ENCODE data around the gene HELT. TPM values are rescaled to one million over a fixed set of nuclear protein-coding genes. Genes with fewer than 3 reads are reported as not detected.

The HELT gene
- total RNA-seq, 1 donor from 2014 or later = not detected

GRCh38 chr4:185031611-185032010, 13.3 kb downstream of the HELT start:
- Mint-ChIP-seq H3K9me3 (ENCODE audit: low read depth) (no peaks in the 10 kb centered on the region), H3K36me3 (ENCODE audit: low read depth) (no peaks in the 10 kb centered on the region), H3K27me3 (ENCODE audit: low read depth) (peaks cover 64% of the 10 kb centered on the region), H3K4me1 (ENCODE audit: low read depth) (peaks cover 5% of the 10 kb centered on the region), H3K4me3 (ENCODE audit: unreplicated experiment) (no peak overlapping the region), H3K27ac (ENCODE audit: unreplicated experiment) (no peak overlapping the region)
- TF ChIP-seq, protein P1, sequence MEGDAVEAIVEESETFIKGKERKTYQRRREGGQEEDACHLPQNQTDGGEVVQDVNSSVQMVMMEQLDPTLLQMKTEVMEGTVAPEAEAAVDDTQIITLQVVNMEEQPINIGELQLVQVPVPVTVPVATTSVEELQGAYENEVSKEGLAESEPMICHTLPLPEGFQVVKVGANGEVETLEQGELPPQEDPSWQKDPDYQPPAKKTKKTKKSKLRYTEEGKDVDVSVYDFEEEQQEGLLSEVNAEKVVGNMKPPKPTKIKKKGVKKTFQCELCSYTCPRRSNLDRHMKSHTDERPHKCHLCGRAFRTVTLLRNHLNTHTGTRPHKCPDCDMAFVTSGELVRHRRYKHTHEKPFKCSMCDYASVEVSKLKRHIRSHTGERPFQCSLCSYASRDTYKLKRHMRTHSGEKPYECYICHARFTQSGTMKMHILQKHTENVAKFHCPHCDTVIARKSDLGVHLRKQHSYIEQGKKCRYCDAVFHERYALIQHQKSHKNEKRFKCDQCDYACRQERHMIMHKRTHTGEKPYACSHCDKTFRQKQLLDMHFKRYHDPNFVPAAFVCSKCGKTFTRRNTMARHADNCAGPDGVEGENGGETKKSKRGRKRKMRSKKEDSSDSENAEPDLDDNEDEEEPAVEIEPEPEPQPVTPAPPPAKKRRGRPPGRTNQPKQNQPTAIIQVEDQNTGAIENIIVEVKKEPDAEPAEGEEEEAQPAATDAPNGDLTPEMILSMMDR (IDR thresholded peaks at IDR 0.05) = no peak
- DNase-seq (ENCODE audit: low spot score) = no peak

GRCh38 chr4:185033072-185033471, 14.8 kb downstream of the HELT start:
- DNase-seq (ENCODE audit: low spot score) = no peak
- H3K36me3 Mint-ChIP-seq (ENCODE audit: low read depth) = peaks cover 1% of the 10 kb centered on the region
- no peak overlapping the region for H3K4me3 Mint-ChIP-seq (ENCODE audit: unreplicated experiment)
- TF ChIP-seq, protein P1 (IDR thresholded peaks at IDR 0.05) = no peak
- H3K27ac Mint-ChIP-seq (ENCODE audit: unreplicated experiment) = no peak overlapping the region
- H3K9me3 Mint-ChIP-seq (ENCODE audit: low read depth) = peaks cover 5% of the 10 kb centered on the region
- peaks cover 59% of the 10 kb centered on the region for H3K27me3 Mint-ChIP-seq (ENCODE audit: low read depth)
- peaks cover 5% of the 10 kb centered on the region for H3K4me1 Mint-ChIP-seq (ENCODE audit: low read depth)

GRCh38 chr4:185033950-185034349, 15.7 kb downstream of the HELT start:
- Mint-ChIP-seq H3K9me3 (ENCODE audit: low read depth) (peaks cover 5% of the 10 kb centered on the region), H3K4me3 (ENCODE audit: unreplicated experiment) (no peak overlapping the region), H3K27ac (ENCODE audit: unreplicated experiment) (no peak overlapping the region), H3K36me3 (ENCODE audit: low read depth) (peaks cover 1% of the 10 kb centered on the region), H3K27me3 (ENCODE audit: low read depth) (peaks cover 50% of the 10 kb centered on the region), H3K4me1 (ENCODE audit: low read depth) (peaks cover 5% of the 10 kb centered on the region)
- DNase-seq (ENCODE audit: low spot score) = no peak
- TF ChIP-seq, protein P1 (IDR thresholded peaks at IDR 0.05) = no peak

DNA sequence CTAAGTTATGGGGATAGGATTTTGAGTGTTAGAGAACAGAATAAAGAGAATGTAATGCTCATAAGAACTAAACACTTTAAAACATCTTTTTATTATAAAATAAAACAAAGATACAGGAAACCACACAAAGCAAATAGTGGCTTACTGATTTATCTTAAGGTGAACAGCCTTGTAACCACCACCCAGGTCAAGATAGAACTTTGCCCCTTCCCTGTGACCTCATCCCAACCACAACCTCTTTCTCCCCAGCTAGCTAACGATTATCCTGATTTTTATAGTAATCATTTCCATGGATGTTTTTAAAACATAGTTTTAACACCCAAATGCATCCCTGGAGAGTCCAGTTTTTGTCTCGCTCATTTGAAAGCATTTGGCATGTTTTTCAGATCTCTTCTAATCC, 17.0 kb downstream of the HELT start:
- Mint-ChIP-seq H3K36me3 (ENCODE audit: low read depth) (peaks cover 1% of the 10 kb centered on the region), H3K27me3 (ENCODE audit: low read depth) (peaks cover 38% of the 10 kb centered on the region)
- TF ChIP-seq, protein P1 (IDR thresholded peaks at IDR 0.05) = no peak

GRCh38 chr4:185036019-185036418, 17.7 kb downstream of the HELT start:
- TF ChIP-seq, protein P1 (IDR thresholded peaks at IDR 0.05) = no peak
- Mint-ChIP-seq H3K36me3 (ENCODE audit: low read depth) (peaks cover 1% of the 10 kb centered on the region), H3K4me1 (ENCODE audit: low read depth) (peaks cover 8% of the 10 kb centered on the region), H3K9me3 (ENCODE audit: low read depth) (peaks cover 5% of the 10 kb centered on the region), H3K4me3 (ENCODE audit: unreplicated experiment) (no peak overlapping the region), H3K27ac (ENCODE audit: unreplicated experiment) (no peak overlapping the region), H3K27me3 (ENCODE audit: low read depth) (peaks cover 33% of the 10 kb centered on the region)
- DNase-seq (ENCODE audit: low spot score) = no peak

More for the DNA sequence above, 17.0 kb downstream of the HELT start:
- Mint-ChIP-seq H3K4me3 (ENCODE audit: unreplicated experiment) (no peak overlapping the region), H3K9me3 (ENCODE audit: low read depth) (peaks cover 5% of the 10 kb centered on the region), H3K27ac (ENCODE audit: unreplicated experiment) (no peak overlapping the region), H3K4me1 (ENCODE audit: low read depth) (peaks cover 8% of the 10 kb centered on the region)
- no peak for DNase-seq (ENCODE audit: low spot score)
